Liver (tissue), 9 donors: ENCODE results near the gene KCNQ1. TPM values are rescaled to one million over a fixed set of nuclear protein-coding genes. Genes with fewer than 3 reads are reported as not detected.

Experiments used
- DNase-seq: peaks from one replicate; pipeline ENCODE4 v3.0.0-alpha.2; 2017; ENCODE audit warnings: low spot score
- H3K27ac ChIP-seq, 2 donors: one replicate each; pipeline ENCODE4 v1.7.0; 2013; ENCODE audit warnings: inconsistent platforms in 2 of 2, low read length in 2 of 2, control low read depth in 1 of 2, low read depth in 1 of 2, mild to moderate bottlenecking in 1 of 2
- H3K27me3 ChIP-seq, 4 donors: one replicate each; pipeline versions ENCODE4 v1.6.1 to v1.7.0; 2013; ENCODE audit warnings: low read length in 3 of 4, inconsistent platforms in 1 of 4, mild to moderate bottlenecking in 1 of 4, moderate library complexity in 1 of 4; ENCODE audit not compliant: control insufficient read depth in 4 of 4, insufficient read depth in 4 of 4
- H3K36me3 ChIP-seq, 4 donors: one replicate each; pipeline versions ENCODE4 v1.6.1 to v1.7.0; 2013; ENCODE audit warnings: low read length in 3 of 4, mild to moderate bottlenecking in 3 of 4, low read depth in 1 of 4, moderate library complexity in 1 of 4; ENCODE audit not compliant: control insufficient read depth in 4 of 4, insufficient read depth in 3 of 4
- H3K4me1 ChIP-seq, 4 donors: one replicate each; pipeline versions ENCODE4 v1.6.1 to v1.7.0; 2013; ENCODE audit warnings: low read length in 3 of 4, mild to moderate bottlenecking in 3 of 4, moderate library complexity in 1 of 4; ENCODE audit not compliant: control insufficient read depth in 4 of 4, insufficient read depth in 4 of 4
- H3K4me3 ChIP-seq, 3 donors: one replicate each; pipeline versions ENCODE4 v1.6.1 to v1.7.0; 2013; ENCODE audit warnings: low read length in 3 of 3, control low read depth in 1 of 3, low read depth in 1 of 3, mild to moderate bottlenecking in 1 of 3
- H3K9ac ChIP-seq, 2 donors: one replicate each; pipeline ENCODE4 v1.7.0; 2013; ENCODE audit warnings: low read length in 2 of 2, mild to moderate bottlenecking in 2 of 2, moderate library complexity in 2 of 2, control low read depth in 1 of 2, low read depth in 1 of 2
- H3K9me3 ChIP-seq, 4 donors: one replicate each; pipeline versions ENCODE4 v1.6.1 to v1.7.0; 2013; ENCODE audit warnings: low read length in 3 of 4; ENCODE audit not compliant: control insufficient read depth in 4 of 4
- EGR1 ChIP-seq, 2 donors: IDR thresholded peaks; 2 replicates each; pipeline ENCODE4 v1.6.1; 2016 to 2018; ENCODE audit warnings: antibody characterized with exemption in 2 of 2, low read depth in 2 of 2
- FOXA1 ChIP-seq: IDR thresholded peaks from 2 replicates; pipeline ENCODE4 v1.6.1; 2016; ENCODE audit warnings: antibody characterized with exemption
- FOXA2 ChIP-seq: IDR thresholded peaks from 2 replicates; pipeline ENCODE4 v1.6.1; 2016; ENCODE audit warnings: antibody characterized with exemption
- GABPA ChIP-seq, 2 donors: IDR thresholded peaks in 1 of 2; conservative IDR thresholded peaks in 1 of 2; 2 replicates each; pipeline ENCODE4 v1.6.1; 2016; ENCODE audit warnings: antibody characterized with exemption in 2 of 2, mild to moderate bottlenecking in 1 of 2, moderate library complexity in 1 of 2
- HNF4A ChIP-seq, 2 donors: conservative IDR thresholded peaks; 2 replicates each; pipeline ENCODE4 v1.6.1; 2016; ENCODE audit warnings: antibody characterized with exemption in 2 of 2, mild to moderate bottlenecking in 2 of 2
- HNF4G ChIP-seq: IDR thresholded peaks from 2 replicates; pipeline ENCODE4 v1.6.1; 2016; ENCODE audit warnings: antibody characterized with exemption
- JUND ChIP-seq, 2 donors: IDR thresholded peaks; 2 replicates each; pipeline ENCODE4 v1.6.1; 2016; ENCODE audit warnings: antibody characterized with exemption in 2 of 2
- NR2F2 ChIP-seq: IDR thresholded peaks from 2 replicates; pipeline ENCODE4 v1.6.1; 2016; ENCODE audit warnings: antibody characterized with exemption
- RAD21 ChIP-seq, 2 donors: IDR thresholded peaks; 2 replicates each; pipeline ENCODE4 v1.6.1; 2016; ENCODE audit warnings: antibody characterized with exemption in 2 of 2, mild to moderate bottlenecking in 2 of 2
- RXRA ChIP-seq, 2 donors: IDR thresholded peaks; 2 replicates each; pipeline ENCODE4 v1.6.1; 2017 to 2018; ENCODE audit warnings: antibody characterized with exemption in 2 of 2, mild to moderate bottlenecking in 1 of 2
- SP1 ChIP-seq: IDR thresholded peaks from 2 replicates; pipeline ENCODE4 v1.6.1; 2018; ENCODE audit warnings: antibody characterized with exemption, mild to moderate bottlenecking
- TAF1 ChIP-seq: conservative IDR thresholded peaks from 2 replicates; pipeline ENCODE4 v1.6.1; 2016; ENCODE audit warnings: antibody characterized with exemption, mild to moderate bottlenecking
- YY1 ChIP-seq: IDR thresholded peaks from 2 replicates; pipeline ENCODE4 v1.6.1; 2016; ENCODE audit warnings: antibody characterized with exemption, mild to moderate bottlenecking
- WGBS: extraction: QIAGEN DNeasy Blood & Tissue Kit; methylation state at CpG from one replicate; pipeline ENCODE4 v1.1.7; 2013; 5-methylcytosine and 5-hydroxymethylcytosine counted together
- polyA plus RNA-seq, 2 donors: library from polyadenylated mRNA; stranded (reverse) in 1 of 2; unstranded in 1 of 2; fragments of 200-250 nt in 1 of 2; fragments of >200 nt in 1 of 2; fragmentation: Nextera tagmentation in 1 of 2; extraction: Ambion mirVana in 1 of 2; gene quantifications; one replicate each; pipeline versions ENCODE4 v1.2.1 to v1.2.3, GENCODE V29; 2013 to 2015
- total RNA-seq, 2 donors: library from RNA; depleted of rRNA; stranded (reverse); fragments of >200 nt; gene quantifications; one replicate each; pipeline ENCODE4 v1.2.3, GENCODE V29; 2014
- TF ChIP-seq, protein P1 (sequence below): IDR thresholded peaks from 2 replicates; pipeline ENCODE4 v1.6.1; 2016; ENCODE audit warnings: antibody characterized with exemption
- TF ChIP-seq, protein P2 (sequence below): IDR thresholded peaks from 2 replicates; pipeline ENCODE4 v1.6.1; 2016; ENCODE audit warnings: antibody characterized with exemption
- TF ChIP-seq, protein P3 (sequence below): IDR thresholded peaks from 2 replicates; pipeline ENCODE4 v1.6.1; 2016; ENCODE audit warnings: antibody characterized with exemption
- TF ChIP-seq, protein P4 (sequence below): fragments of 150-350 bp; IDR thresholded peaks from 2 replicates; pipeline ENCODE4 v1.5.1; 2017; ENCODE audit warnings: improper control_type of control experiment, low read depth, low read length; ENCODE audit not compliant: missing input control
- donor health status: healthy.
- donor health status: healthy.
- donor health status: healthy.
- donor health status: healthy.
- donor health status: healthy.

KCNQ1 gene
- total and polyA plus RNA-seq, 4 donors, result 0.31 to 2.2 (median 1.5) TPM

DNA sequence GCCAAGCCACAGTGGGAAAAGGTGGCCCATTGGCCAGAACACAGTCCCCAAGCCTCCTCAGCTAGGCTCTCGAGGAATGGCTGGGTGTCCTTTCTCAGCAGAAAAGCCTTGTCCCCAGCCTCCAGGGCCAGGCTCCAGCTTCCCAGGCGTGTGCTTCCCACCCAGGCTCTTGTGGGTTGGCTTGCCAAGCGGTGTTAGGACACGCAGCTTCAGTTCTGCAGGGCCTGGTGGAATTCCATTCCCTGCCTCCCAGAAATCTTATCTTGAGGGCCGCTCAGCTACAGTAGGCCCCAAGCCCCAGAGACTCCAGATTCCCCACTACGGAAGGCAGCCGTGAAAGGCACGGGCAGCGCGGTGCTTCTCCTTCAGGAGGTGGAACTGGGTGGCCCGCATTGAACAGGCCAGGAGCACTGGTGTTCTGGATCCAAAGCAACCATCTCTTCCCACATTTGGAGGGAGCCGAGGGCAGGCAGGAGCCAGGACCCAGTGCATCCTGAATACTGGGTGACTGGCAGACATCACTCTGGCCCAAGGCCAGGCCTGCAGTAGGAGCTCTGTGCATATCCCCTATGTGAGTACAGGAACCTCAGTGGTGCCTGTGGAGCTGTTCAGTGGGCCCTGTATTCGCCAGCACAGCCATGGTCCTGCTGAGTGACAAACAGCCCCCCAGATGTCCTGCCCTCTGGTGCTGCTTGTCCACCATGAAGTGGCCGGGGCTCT, 271.7 kb downstream of the KCNQ1 start:
- TF ChIP-seq NR2F2, result no peak
- no peak for TF ChIP-seq RXRA (IDR thresholded peaks at IDR 0.05)
- no peak for TF ChIP-seq EGR1 (IDR thresholded peaks at IDR 0.05; ENCODE audit: low read depth in 2 of 2)
- no peak for TF ChIP-seq YY1
- TF ChIP-seq, protein P1, sequence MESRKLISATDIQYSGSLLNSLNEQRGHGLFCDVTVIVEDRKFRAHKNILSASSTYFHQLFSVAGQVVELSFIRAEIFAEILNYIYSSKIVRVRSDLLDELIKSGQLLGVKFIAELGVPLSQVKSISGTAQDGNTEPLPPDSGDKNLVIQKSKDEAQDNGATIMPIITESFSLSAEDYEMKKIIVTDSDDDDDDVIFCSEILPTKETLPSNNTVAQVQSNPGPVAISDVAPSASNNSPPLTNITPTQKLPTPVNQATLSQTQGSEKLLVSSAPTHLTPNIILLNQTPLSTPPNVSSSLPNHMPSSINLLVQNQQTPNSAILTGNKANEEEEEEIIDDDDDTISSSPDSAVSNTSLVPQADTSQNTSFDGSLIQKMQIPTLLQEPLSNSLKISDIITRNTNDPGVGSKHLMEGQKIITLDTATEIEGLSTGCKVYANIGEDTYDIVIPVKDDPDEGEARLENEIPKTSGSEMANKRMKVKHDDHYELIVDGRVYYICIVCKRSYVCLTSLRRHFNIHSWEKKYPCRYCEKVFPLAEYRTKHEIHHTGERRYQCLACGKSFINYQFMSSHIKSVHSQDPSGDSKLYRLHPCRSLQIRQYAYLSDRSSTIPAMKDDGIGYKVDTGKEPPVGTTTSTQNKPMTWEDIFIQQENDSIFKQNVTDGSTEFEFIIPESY, result no peak
- TF ChIP-seq JUND (IDR thresholded peaks at IDR 0.05), result no peak
- TF ChIP-seq SP1, result no peak
- no peak for TF ChIP-seq GABPA (IDR thresholded peaks at IDR 0.05 in 1 of 2, conservative IDR thresholded peaks at IDR 0.05 in 1 of 2)
- TF ChIP-seq, protein P2, sequence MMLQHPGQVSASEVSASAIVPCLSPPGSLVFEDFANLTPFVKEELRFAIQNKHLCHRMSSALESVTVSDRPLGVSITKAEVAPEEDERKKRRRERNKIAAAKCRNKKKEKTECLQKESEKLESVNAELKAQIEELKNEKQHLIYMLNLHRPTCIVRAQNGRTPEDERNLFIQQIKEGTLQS, result no peak
- no peak for TF ChIP-seq FOXA2
- TF ChIP-seq HNF4G, result no peak
- TF ChIP-seq RAD21 (IDR thresholded peaks at IDR 0.05), result no peak
- TF ChIP-seq HNF4A (conservative IDR thresholded peaks at IDR 0.05), result no peak
- TF ChIP-seq FOXA1, result no peak
- TF ChIP-seq, protein P3, sequence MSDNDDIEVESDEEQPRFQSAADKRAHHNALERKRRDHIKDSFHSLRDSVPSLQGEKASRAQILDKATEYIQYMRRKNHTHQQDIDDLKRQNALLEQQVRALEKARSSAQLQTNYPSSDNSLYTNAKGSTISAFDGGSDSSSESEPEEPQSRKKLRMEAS, result no peak
- TF ChIP-seq, protein P4, sequence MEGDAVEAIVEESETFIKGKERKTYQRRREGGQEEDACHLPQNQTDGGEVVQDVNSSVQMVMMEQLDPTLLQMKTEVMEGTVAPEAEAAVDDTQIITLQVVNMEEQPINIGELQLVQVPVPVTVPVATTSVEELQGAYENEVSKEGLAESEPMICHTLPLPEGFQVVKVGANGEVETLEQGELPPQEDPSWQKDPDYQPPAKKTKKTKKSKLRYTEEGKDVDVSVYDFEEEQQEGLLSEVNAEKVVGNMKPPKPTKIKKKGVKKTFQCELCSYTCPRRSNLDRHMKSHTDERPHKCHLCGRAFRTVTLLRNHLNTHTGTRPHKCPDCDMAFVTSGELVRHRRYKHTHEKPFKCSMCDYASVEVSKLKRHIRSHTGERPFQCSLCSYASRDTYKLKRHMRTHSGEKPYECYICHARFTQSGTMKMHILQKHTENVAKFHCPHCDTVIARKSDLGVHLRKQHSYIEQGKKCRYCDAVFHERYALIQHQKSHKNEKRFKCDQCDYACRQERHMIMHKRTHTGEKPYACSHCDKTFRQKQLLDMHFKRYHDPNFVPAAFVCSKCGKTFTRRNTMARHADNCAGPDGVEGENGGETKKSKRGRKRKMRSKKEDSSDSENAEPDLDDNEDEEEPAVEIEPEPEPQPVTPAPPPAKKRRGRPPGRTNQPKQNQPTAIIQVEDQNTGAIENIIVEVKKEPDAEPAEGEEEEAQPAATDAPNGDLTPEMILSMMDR, result no peak
- WGBS, result 92% methylated on average over 14 of the region's 14 CpGs
- Histone ChIP-seq H3K4me3 (no peak overlapping the region), H3K9ac (no peak overlapping the region), H3K4me1 (no peaks in the 10 kb centered on the region), H3K27me3 (no peaks in the 10 kb centered on the region), H3K36me3 (no peaks in the 10 kb centered on the region), H3K27ac (no peak overlapping the region), H3K9me3 (no peaks in the 10 kb centered on the region)
- DNase-seq, result no peak

DNA sequence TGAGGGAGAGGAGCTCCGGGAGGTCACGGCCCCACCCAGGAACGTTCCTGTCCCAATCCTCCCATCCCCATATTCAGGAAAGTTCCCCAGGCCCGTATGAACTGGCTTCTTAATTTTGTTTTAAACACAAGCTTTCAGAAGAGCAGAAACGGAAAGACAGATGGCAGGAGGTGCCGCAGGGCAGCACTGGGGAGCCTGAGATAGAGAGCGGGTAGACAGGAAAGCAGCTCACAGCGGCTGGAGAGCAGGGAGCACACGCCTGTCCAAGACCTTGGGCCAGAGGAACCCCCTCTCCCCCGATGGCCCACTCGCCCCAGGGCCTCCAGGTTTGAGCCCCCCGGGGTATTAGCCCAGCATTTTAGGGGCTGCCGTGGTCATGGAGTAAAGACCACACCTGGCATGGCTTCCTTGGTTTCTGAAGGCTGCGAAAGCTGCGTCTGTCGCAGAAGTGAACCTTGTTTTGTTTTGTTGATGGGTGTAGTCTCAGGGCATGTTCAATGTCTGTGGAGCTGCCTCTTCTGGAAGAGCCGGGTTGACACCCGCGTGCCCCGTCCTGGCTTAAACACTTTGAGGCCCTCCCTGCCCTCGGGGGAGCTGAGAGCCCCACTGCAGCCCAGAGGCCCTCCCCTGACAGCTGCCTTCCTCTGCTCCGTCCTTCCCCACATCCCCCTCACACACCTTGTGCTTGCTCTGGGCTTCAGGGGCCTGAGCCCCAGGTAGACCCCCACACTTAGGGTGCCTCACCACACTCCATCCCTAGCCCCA, 272.9 kb downstream of the KCNQ1 start:
- Histone ChIP-seq H3K27me3 (no peaks in the 10 kb centered on the region), H3K4me3 (no peak overlapping the region), H3K9ac (no peak overlapping the region), H3K9me3 (no peaks in the 10 kb centered on the region), H3K4me1 (no peaks in the 10 kb centered on the region), H3K36me3 (no peaks in the 10 kb centered on the region), H3K27ac (no peak overlapping the region)
- no peak for DNase-seq
- 88% methylated on average over 22 of the region's 22 CpGs for WGBS
- TF ChIP-seq, protein P1, result no peak
- no peak for TF ChIP-seq FOXA1
- TF ChIP-seq, protein P2, result no peak
- no peak for TF ChIP-seq GABPA (IDR thresholded peaks at IDR 0.05 in 1 of 2, conservative IDR thresholded peaks at IDR 0.05 in 1 of 2)
- TF ChIP-seq FOXA2, result no peak
- TF ChIP-seq EGR1 (IDR thresholded peaks at IDR 0.05; ENCODE audit: low read depth in 2 of 2), result no peak
- TF ChIP-seq SP1, result no peak
- no peak for TF ChIP-seq RAD21 (IDR thresholded peaks at IDR 0.05)
- no peak for TF ChIP-seq RXRA (IDR thresholded peaks at IDR 0.05)
- no peak for TF ChIP-seq YY1
- no peak for TF ChIP-seq TAF1
- TF ChIP-seq JUND (IDR thresholded peaks at IDR 0.05), result no peak
- TF ChIP-seq, protein P3, result no peak
- TF ChIP-seq, protein P4, result no peak
